ENCODE results near the gene SF3B3. TPM values are rescaled to one million over a fixed set of nuclear protein-coding genes. Genes with fewer than 3 reads are reported as not detected.
A peak's percentile ranks its signal among the peaks of the same experiment; 100 is the strongest.

SF3B3 gene
- total RNA-seq, 1 experiment from 2014 or later = 475 TPM

DNA sequence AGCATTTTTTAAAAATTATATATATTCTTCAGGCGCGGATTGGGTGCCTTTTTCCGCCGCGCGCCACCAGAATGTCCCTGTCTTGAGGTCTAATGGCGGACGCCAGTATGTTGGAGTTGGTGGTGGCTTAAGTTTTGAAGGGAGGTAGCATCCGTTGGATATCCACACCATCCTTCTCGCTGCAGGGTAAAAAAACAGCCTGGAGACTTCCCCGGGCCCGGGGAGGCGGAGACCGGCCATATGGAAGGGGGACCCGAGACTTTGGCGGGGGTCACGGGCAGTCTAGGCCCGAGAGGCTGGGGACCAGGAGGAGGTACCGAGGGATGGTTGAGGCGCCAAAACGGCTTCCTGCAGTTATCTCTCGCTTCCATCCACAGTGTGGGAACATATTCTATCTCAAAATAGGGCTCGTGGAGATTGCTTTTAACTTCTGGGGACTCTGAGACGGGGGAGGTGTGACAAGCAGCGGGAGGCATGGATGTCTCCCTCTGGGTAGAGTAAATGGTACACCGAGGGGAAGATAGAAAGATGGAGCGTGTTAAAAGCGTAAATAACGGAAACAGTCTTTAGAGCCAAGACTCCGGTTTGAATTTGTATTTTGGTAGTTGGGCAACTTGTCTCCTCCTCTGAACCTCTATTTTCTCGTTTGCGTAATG lies at the start of gene SF3B3 (continued):
- TF ChIP-seq, protein P1, sequence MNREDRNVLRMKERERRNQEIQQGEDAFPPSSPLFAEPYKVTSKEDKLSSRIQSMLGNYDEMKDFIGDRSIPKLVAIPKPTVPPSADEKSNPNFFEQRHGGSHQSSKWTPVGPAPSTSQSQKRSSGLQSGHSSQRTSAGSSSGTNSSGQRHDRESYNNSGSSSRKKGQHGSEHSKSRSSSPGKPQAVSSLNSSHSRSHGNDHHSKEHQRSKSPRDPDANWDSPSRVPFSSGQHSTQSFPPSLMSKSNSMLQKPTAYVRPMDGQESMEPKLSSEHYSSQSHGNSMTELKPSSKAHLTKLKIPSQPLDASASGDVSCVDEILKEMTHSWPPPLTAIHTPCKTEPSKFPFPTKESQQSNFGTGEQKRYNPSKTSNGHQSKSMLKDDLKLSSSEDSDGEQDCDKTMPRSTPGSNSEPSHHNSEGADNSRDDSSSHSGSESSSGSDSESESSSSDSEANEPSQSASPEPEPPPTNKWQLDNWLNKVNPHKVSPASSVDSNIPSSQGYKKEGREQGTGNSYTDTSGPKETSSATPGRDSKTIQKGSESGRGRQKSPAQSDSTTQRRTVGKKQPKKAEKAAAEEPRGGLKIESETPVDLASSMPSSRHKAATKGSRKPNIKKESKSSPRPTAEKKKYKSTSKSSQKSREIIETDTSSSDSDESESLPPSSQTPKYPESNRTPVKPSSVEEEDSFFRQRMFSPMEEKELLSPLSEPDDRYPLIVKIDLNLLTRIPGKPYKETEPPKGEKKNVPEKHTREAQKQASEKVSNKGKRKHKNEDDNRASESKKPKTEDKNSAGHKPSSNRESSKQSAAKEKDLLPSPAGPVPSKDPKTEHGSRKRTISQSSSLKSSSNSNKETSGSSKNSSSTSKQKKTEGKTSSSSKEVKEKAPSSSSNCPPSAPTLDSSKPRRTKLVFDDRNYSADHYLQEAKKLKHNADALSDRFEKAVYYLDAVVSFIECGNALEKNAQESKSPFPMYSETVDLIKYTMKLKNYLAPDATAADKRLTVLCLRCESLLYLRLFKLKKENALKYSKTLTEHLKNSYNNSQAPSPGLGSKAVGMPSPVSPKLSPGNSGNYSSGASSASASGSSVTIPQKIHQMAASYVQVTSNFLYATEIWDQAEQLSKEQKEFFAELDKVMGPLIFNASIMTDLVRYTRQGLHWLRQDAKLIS (CRISPR knock-in tag; IDR thresholded peaks at IDR 0.05; ENCODE audit: borderline replicate concordance) = no peak
- TF ChIP-seq FOXK1 (CRISPR knock-in tag; IDR thresholded peaks at IDR 0.05) = no peak
- no peak; the same call in 1 of the 2 replicates for TF ChIP-seq EMX1 (CRISPR knock-in tag; IDR thresholded peaks at IDR 0.05)
- TF ChIP-seq NFATC4 (CRISPR knock-in tag; IDR thresholded peaks at IDR 0.05) = peak; percentile 62; the same call in 1 of the 2 replicates
- TF ChIP-seq, protein P2, sequence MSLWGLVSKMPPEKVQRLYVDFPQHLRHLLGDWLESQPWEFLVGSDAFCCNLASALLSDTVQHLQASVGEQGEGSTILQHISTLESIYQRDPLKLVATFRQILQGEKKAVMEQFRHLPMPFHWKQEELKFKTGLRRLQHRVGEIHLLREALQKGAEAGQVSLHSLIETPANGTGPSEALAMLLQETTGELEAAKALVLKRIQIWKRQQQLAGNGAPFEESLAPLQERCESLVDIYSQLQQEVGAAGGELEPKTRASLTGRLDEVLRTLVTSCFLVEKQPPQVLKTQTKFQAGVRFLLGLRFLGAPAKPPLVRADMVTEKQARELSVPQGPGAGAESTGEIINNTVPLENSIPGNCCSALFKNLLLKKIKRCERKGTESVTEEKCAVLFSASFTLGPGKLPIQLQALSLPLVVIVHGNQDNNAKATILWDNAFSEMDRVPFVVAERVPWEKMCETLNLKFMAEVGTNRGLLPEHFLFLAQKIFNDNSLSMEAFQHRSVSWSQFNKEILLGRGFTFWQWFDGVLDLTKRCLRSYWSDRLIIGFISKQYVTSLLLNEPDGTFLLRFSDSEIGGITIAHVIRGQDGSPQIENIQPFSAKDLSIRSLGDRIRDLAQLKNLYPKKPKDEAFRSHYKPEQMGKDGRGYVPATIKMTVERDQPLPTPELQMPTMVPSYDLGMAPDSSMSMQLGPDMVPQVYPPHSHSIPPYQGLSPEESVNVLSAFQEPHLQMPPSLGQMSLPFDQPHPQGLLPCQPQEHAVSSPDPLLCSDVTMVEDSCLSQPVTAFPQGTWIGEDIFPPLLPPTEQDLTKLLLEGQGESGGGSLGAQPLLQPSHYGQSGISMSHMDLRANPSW (CRISPR knock-in tag; conservative IDR thresholded peaks at IDR 0.05; ENCODE audit: low read depth) = no peak
- TF ChIP-seq ZNF219 (CRISPR knock-in tag; IDR thresholded peaks at IDR 0.05; ENCODE audit: borderline replicate concordance) = no peak
- TF ChIP-seq TEAD1 (CRISPR knock-in tag; IDR thresholded peaks at IDR 0.05) = no peak
- TF ChIP-seq ZNF121 (CRISPR knock-in tag; IDR thresholded peaks at IDR 0.05) = no peak
- TF ChIP-seq, protein P3, sequence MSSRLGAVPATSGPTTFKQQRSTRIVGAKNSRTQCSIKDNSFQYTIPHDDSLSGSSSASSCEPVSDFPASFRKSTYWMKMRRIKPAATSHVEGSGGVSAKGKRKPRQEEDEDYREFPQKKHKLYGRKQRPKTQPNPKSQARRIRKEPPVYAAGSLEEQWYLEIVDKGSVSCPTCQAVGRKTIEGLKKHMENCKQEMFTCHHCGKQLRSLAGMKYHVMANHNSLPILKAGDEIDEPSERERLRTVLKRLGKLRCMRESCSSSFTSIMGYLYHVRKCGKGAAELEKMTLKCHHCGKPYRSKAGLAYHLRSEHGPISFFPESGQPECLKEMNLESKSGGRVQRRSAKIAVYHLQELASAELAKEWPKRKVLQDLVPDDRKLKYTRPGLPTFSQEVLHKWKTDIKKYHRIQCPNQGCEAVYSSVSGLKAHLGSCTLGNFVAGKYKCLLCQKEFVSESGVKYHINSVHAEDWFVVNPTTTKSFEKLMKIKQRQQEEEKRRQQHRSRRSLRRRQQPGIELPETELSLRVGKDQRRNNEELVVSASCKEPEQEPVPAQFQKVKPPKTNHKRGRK (CRISPR knock-in tag; IDR thresholded peaks at IDR 0.05; ENCODE audit: borderline replicate concordance) = no peak

DNA sequence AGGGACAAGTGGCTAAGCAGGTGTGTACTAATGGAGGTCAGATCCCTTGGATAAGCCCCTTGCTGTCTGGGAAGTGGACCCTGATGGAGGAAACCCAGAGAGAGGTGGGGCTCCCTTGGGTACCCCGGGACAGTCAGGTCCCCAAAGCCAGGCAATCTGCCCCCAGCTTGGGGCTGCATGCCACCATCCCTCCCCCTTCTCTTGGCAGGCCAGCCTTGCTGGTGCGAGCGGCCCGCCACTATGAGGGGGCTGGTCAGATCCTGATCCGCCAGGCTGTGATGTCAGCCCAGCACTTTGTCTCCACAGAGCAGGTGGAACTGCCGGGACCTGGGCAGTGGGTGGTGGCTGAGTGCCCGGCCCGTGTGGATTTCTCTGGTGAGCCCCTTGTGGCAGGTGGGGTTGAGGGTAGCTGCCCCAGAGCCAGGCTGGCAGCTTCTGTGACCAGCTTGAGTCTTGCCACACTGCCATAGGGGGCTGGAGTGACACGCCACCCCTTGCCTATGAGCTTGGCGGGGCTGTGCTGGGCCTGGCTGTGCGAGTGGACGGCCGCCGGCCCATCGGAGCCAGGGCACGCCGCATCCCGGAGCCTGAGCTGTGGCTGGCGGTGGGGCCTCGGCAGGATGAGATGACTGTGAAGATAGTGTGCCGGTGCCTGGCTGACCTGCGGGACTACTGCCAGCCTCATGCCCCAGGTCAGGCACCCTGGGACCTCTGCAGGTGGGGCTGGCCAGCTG lies 49.1 kb upstream of the SF3B3 start:
- CTCF ChIA-PET = interaction anchor here (0.8 to 2.4 kb wide), 3 partner anchors 80 to 116 kb away, joined by 3 to 12 read pairs (median 3); no protein-coding TSS in a partner anchor
- Mint-ChIP-seq H3K36me3 (no peaks in the 10 kb centered on the region), H3K4me3 (no peak overlapping the region), H3K27me3 (ENCODE audit: low read depth) (no peaks in the 10 kb centered on the region), H3K9me3 (no peaks in the 10 kb centered on the region), H3K27ac (no peak overlapping the region), H3K4me1 (peaks cover 6% of the 10 kb centered on the region; the same call in 1 of the 2 replicates)
- POLR2A ChIA-PET = no interaction called here
- TF ChIP-seq NR1H2 (CRISPR knock-in tag; IDR thresholded peaks at IDR 0.05) = no peak
- no peak for TF ChIP-seq JAZF1 (CRISPR knock-in tag; IDR thresholded peaks at IDR 0.05)
- DNase-seq (ENCODE audit: low spot score) (no peak), ATAC-seq (no peak)

DNA sequence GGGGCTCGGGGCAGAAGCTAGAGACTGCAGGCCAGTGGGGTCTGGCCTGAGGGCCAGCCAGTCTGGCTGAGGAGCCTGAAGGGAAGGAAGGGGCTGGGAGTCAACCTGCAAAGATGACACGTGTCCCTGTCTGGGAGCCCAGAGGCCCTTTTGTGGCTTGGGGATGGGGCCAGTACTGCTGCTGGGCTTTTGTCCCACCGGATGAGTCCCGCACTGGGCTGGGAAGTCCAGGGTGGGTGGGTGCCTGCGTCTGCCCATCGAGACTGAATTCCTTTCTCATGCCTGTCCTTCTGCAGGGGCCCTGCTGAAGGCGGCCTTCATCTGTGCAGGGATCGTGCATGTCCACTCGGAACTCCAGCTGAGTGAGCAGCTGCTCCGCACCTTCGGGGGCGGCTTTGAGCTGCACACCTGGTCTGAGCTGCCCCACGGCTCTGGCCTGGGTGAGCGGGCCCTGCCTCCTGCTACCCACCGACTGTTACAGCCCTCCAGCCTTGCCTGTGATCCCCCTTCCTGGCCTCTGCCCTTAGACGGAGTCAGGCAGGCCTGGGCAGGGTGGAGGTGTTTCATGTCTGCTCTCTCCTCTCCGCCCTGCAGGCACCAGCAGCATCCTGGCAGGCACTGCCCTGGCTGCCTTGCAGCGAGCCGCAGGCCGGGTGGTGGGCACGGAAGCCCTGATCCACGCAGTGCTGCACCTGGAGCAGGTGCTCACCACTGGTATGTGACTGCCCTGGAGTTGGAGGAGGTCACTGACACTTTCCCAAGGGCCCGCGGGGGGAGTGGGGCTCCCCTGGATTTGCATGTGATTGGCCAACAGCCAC lies 48.4 kb upstream of the SF3B3 start:
- peaks cover 6% of the 10 kb centered on the region; the same call in 1 of the 2 replicates for H3K4me1 Mint-ChIP-seq
- TF ChIP-seq FOXP1 (CRISPR knock-in tag; IDR thresholded peaks at IDR 0.05; ENCODE audit: borderline replicate concordance) (peak; percentile 39; the same call in 1 of the 2 replicates), ZNF121 (CRISPR knock-in tag; IDR thresholded peaks at IDR 0.05) (no peak)
- ChIA-PET POLR2A (no interaction called here), CTCF (interaction anchor here (0.8 to 1.5 kb wide), 2 partner anchors 106 to 115 kb away, joined by 3 read pairs; no protein-coding TSS in a partner anchor)
- H3K4me3 Mint-ChIP-seq = no peak overlapping the region
- DNase-seq (ENCODE audit: low spot score) = no peak
- no peaks in the 10 kb centered on the region; the same call in 1 of the 2 replicates for H3K36me3 Mint-ChIP-seq
- H3K9me3 Mint-ChIP-seq = no peaks in the 10 kb centered on the region
- H3K27me3 Mint-ChIP-seq (ENCODE audit: low read depth) = no peaks in the 10 kb centered on the region
- H3K27ac Mint-ChIP-seq = no peak overlapping the region
- no peak for ATAC-seq
